Activated naive CD8-positive, alpha-beta T cell (primary cell): ENCODE results near the gene PRPF18.
A peak's percentile ranks its signal among the peaks of the same experiment; 100 is the strongest.

ENCODE experiments used
- H3K27ac Mint-ChIP-seq: one replicate; pipeline ENCODE4 v1.8.0; 2021; ENCODE audit warnings: mixed read lengths
- H3K27me3 Mint-ChIP-seq: one replicate; pipeline ENCODE4 v1.8.0; 2021; ENCODE audit warnings: mixed read lengths
- H3K36me3 Mint-ChIP-seq: one replicate; pipeline ENCODE4 v1.8.0; 2021; ENCODE audit warnings: mixed read lengths
- H3K4me1 Mint-ChIP-seq: one replicate; pipeline ENCODE4 v1.8.0; 2021; ENCODE audit warnings: low read depth, mixed read lengths
- H3K4me3 Mint-ChIP-seq: one replicate; pipeline ENCODE4 v1.8.0; 2021; ENCODE audit warnings: mild to moderate bottlenecking, mixed read lengths
- H3K9me3 Mint-ChIP-seq: one replicate; pipeline ENCODE4 v1.8.0; 2021; ENCODE audit warnings: low read depth, mixed read lengths

Gene PRPF18

DNA sequence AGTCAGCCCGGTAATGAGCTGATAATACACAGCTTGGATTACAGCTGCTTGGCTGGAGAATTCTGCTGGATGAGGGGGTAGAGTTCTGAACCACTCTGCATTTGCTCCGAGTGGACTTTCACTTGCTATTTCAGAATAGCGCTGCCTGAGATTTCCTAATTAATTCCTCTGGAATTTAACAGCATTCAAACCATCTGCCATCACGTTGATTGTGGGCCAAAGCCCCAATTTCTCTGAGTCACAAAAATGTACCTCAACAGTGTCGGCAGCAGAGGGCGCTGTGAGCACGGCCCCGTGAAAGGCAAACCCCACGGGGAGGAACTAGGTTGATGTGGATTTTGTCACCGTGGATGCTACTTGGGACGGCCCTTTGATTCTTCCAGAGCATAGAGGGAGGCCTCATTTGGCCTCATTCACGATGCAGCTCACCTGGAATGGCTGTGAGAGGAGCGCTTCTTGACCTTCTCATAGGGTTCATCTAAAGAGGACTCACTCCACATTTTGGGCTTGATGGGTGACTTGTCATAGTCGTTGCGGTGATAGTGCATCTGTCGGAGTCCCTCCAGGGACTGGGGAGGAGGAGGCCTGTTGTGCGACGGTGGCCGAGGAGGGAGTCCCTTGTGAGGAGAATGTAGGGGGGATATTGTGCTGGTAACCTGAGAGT, 73.3 kb downstream of the PRPF18 start:
- Mint-ChIP-seq H3K9me3 (no peaks in the 10 kb centered on the region), H3K4me3 (peak overlapping the region; percentile 20), H3K27me3 (no peaks in the 10 kb centered on the region), H3K36me3 (no peaks in the 10 kb centered on the region), H3K27ac (no peak overlapping the region), H3K4me1 (peaks cover 9% of the 10 kb centered on the region)

- H3K4me3 Mint-ChIP-seq, result no peak overlapping the region
- no peaks in the 10 kb centered on the region for H3K9me3 Mint-ChIP-seq
- H3K27me3 Mint-ChIP-seq, result no peaks in the 10 kb centered on the region
- peaks cover 9% of the 10 kb centered on the region for H3K4me1 Mint-ChIP-seq
- H3K36me3 Mint-ChIP-seq, result no peaks in the 10 kb centered on the region
- no peak overlapping the region for H3K27ac Mint-ChIP-seq
Measured at GRCh38 chr10:13660551-13660920, 73.8 kb downstream of the PRPF18 start.

GRCh38 chr10:13661256-13661655, 74.5 kb downstream of the PRPF18 start:
- H3K4me3 Mint-ChIP-seq, result no peak overlapping the region
- no peaks in the 10 kb centered on the region for H3K27me3 Mint-ChIP-seq
- no peaks in the 10 kb centered on the region for H3K36me3 Mint-ChIP-seq
- H3K4me1 Mint-ChIP-seq, result peaks cover 9% of the 10 kb centered on the region
- no peaks in the 10 kb centered on the region for H3K9me3 Mint-ChIP-seq
- no peak overlapping the region for H3K27ac Mint-ChIP-seq

GRCh38 chr10:13665516-13666262, 78.9 kb downstream of the PRPF18 start:
- Mint-ChIP-seq H3K9me3 (no peaks in the 10 kb centered on the region), H3K4me3 (no peak overlapping the region), H3K4me1 (no peaks in the 10 kb centered on the region), H3K27me3 (no peaks in the 10 kb centered on the region), H3K36me3 (peaks cover 5% of the 10 kb centered on the region), H3K27ac (no peak overlapping the region)

DNA sequence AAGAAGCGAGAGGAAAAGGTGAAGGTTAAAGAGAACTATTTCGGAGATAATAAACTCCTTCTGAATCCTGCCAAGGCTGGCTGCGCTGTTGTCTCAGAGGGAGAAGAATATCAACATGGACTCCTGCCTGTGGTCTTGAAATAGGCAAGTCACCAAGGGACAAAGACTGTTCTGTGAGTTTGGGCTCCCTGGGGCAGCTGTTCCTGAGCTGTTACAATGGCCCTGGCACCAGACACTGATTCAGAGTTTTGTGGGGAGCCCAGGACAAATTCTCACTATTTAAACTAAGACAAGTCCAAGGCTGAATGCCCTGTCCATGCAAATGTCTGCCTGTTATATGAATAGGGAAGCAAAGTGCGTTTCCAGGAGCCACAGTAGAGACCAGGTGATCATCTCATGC, 81.4 kb downstream of the PRPF18 start:
- Mint-ChIP-seq H3K27me3 (no peaks in the 10 kb centered on the region), H3K4me3 (no peak overlapping the region), H3K36me3 (peaks cover 5% of the 10 kb centered on the region), H3K27ac (no peak overlapping the region), H3K4me1 (no peaks in the 10 kb centered on the region), H3K9me3 (no peaks in the 10 kb centered on the region)

DNA sequence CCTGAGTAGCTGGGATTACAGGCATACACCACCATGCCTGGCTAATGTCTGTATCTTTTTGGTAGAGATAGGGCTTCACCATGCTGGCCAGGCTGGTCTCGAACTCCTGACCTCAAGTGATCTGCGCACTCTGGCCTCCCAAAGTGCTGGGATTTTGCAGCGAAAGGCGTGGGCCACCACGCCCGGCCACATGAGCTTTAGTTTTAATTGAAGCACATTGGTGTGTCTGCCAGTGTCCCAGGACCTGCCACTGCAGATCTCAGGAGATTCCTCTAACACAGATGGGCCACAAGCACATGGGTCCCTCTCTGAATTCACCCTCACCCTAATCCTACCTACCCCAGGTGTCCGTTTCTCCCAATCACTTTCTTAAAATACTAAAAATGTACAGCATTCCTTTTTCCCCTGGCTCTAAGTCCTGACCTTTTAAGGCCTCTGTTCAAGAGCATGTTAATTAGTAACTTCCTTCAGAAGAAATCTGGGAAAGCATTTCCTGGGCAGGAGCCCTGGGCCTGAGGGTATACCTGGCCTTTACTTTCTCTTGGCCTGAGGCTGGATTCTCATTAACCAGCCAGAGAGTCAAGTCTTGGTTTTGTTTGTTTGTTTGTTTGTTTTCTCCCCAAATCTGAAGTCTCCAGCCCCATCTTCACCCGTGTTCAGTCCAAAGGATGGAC, 82.6 kb downstream of the PRPF18 start:
- no peak overlapping the region for H3K4me3 Mint-ChIP-seq
- no peaks in the 10 kb centered on the region for H3K9me3 Mint-ChIP-seq
- H3K36me3 Mint-ChIP-seq, result peaks cover 5% of the 10 kb centered on the region
- no peak overlapping the region for H3K27ac Mint-ChIP-seq
- H3K27me3 Mint-ChIP-seq, result no peaks in the 10 kb centered on the region
- no peaks in the 10 kb centered on the region for H3K4me1 Mint-ChIP-seq

- Mint-ChIP-seq H3K9me3 (no peaks in the 10 kb centered on the region), H3K4me1 (no peaks in the 10 kb centered on the region), H3K27me3 (no peaks in the 10 kb centered on the region), H3K36me3 (peaks cover 5% of the 10 kb centered on the region), H3K4me3 (no peak overlapping the region), H3K27ac (no peak overlapping the region)
Measured at GRCh38 chr10:13669901-13670300, 83.1 kb downstream of the PRPF18 start.

DNA sequence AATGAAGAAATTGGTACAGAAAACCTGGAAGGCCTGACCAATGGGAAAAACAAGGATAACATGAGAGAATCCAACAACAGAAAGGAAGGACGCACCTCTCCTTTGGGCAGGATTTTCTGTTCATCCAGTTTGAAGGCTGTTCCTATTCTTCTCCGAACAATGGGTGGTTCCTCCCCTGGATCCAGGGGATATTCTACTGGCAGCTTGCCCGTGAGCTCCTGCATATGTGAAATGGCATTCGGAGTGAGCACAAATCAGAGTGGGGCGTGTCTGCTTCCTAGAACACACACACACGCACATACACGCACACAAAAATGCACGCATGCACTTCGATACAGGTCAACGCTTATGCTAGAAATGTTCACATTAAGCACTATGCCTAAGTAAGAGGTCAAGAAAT, 83.5 kb downstream of the PRPF18 start:
- H3K27ac Mint-ChIP-seq, result no peak overlapping the region
- H3K9me3 Mint-ChIP-seq, result no peaks in the 10 kb centered on the region
- H3K27me3 Mint-ChIP-seq, result no peaks in the 10 kb centered on the region
- no peak overlapping the region for H3K4me3 Mint-ChIP-seq
- H3K36me3 Mint-ChIP-seq, result peaks cover 5% of the 10 kb centered on the region
- no peaks in the 10 kb centered on the region for H3K4me1 Mint-ChIP-seq

DNA sequence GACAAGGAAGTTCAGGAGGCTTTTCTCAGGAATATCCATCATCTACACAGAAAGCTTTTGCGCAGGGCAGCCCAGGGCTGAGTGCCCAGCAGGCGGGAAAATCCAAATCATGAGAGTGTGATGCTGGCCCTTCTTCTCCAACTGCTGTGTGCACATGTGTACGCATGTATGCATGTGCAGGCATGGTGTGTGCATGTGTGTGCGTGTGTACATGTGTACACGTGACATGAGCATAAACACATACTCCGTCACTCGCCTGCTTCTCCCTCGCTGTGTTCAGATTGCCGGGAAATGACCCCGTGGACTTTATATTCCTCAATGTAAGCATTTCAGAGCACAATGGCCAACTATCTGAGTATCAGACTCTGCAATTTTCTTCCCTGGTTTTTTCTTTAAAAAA, 85.1 kb downstream of the PRPF18 start:
- peaks cover 5% of the 10 kb centered on the region for H3K36me3 Mint-ChIP-seq
- no peaks in the 10 kb centered on the region for H3K27me3 Mint-ChIP-seq
- no peak overlapping the region for H3K4me3 Mint-ChIP-seq
- H3K27ac Mint-ChIP-seq, result no peak overlapping the region
- no peaks in the 10 kb centered on the region for H3K4me1 Mint-ChIP-seq
- H3K9me3 Mint-ChIP-seq, result no peaks in the 10 kb centered on the region

DNA sequence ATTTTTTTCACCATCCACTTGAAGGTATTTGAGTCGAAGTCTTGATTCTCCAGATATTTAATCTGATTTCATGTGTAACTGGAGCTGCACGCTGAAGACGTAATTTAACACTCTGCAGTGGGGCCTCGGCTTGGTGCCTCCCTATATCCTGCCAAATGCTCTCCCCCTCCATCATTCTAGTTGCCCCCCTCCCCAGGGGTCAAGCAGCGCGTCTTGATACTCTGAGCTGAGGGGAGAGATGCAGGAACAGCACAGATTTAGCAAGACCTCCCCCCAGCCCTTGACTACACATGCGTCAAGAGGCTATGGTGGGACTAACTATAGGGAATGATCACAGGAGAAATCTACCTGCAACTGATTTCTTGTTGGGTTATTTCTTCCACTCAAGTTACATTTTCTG, 85.8 kb downstream of the PRPF18 start:
- Mint-ChIP-seq H3K4me1 (no peaks in the 10 kb centered on the region), H3K27me3 (no peaks in the 10 kb centered on the region), H3K9me3 (no peaks in the 10 kb centered on the region), H3K27ac (no peak overlapping the region), H3K4me3 (no peak overlapping the region), H3K36me3 (peaks cover 5% of the 10 kb centered on the region)

- Mint-ChIP-seq H3K4me1 (no peaks in the 10 kb centered on the region), H3K9me3 (no peaks in the 10 kb centered on the region), H3K4me3 (no peak overlapping the region), H3K27me3 (no peaks in the 10 kb centered on the region), H3K36me3 (peaks cover 5% of the 10 kb centered on the region), H3K27ac (no peak overlapping the region)
Measured at GRCh38 chr10:13673156-13673555, 86.4 kb downstream of the PRPF18 start.

DNA sequence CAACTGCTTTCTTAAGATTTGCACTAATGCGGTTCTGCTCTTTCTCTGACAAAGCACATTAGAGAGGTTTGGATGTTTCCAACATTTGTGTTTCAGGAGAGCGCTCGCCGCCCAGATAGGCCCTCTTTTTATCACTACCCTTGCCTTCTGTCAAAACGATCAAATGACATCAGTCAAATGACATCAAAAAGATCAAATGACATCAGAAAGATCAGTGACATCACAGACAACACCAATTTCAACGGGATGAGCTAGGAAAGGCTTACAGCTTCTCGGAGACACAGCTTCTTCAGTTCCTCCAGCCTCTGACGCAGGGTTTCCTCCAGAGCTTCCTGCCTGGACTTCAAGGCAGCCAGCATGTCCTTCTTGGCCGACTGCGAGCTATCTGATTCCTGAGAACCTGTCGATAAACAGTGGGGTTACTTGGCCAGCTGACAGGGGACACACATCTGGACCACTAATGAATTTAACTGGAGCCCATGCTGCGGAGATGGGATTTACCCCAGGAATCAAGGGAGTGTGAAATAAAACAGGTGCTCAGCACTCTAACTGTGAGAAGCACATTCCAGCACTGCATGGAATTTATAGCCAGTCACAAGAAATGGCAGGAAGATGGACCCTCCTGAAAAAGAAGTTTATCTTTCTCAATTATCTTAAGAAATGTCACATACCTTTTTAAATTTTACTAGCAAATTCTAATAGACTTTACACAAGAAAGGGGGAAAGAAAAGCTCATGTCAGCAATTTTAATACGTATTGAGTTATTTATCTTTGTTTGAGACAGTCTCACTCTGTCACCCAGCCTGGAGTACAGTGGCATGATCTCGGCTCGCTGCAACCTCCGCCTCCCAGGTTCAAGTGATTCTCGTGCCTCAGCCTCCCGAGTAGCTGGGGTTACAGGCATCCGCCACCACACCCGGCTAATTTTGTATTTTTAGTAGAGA, 88.2 kb downstream of the PRPF18 start:
- no peak overlapping the region for H3K27ac Mint-ChIP-seq
- H3K36me3 Mint-ChIP-seq, result peaks cover 5% of the 10 kb centered on the region
- no peak overlapping the region for H3K4me3 Mint-ChIP-seq
- H3K27me3 Mint-ChIP-seq, result no peaks in the 10 kb centered on the region
- no peaks in the 10 kb centered on the region for H3K4me1 Mint-ChIP-seq
- no peaks in the 10 kb centered on the region for H3K9me3 Mint-ChIP-seq

DNA sequence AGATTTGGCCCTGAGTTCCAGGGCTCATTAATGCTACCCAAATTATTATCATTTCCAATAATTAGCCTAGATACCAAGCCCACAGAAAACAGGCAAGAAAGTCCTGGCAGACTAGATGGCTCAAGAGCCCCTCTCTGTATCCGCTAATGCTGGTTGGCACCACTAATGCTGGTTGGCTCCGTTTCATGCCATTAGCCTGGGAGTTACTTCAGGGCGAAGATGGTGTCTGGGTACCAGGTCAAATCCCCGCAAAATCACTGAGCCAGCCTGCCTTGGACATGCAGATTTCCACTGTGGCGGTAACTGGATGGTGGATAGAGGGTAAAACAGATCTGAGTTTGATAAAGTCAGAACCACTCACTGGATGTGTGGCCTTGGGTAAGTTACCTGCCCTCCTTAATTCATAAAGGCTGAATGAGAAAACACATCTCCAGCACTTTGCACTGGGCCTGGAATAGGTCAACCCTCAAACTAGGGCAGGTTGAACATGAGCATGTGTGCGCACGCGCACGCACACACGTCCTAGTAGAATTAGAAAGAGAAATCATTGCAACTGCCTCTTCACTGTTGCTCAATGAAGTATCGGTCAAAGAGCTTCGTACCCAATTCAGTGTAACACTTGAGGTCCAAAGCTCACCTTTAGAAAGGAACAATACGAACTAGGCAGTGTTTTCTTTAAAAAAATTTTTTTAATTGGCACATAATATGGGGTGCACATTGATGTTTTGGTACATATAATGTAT, 91.5 kb downstream of the PRPF18 start:
- H3K9me3 Mint-ChIP-seq, result no peaks in the 10 kb centered on the region
- no peak overlapping the region for H3K27ac Mint-ChIP-seq
- H3K4me1 Mint-ChIP-seq, result no peaks in the 10 kb centered on the region
- no peak overlapping the region for H3K4me3 Mint-ChIP-seq
- peaks cover 4% of the 10 kb centered on the region for H3K27me3 Mint-ChIP-seq
- H3K36me3 Mint-ChIP-seq, result no peaks in the 10 kb centered on the region
